Lower lobe of right lung (tissue), 2 donors: ENCODE measurements around the gene TMEM161A. TPM values are rescaled to one million over a fixed set of nuclear protein-coding genes. Genes with fewer than 3 reads are reported as not detected.

ENCODE experiments used
- ATAC-seq, 2 donors: fragments of 200-7000 bp; cut with Tn5 transposase; one replicate each; pipeline ENCODE4 v1.9.1; 2020 to 2022; ENCODE audit warnings: mild to moderate bottlenecking in 2 of 2, moderate library complexity in 2 of 2
- DNase-seq: peaks from one replicate; pipeline ENCODE4 v3.0.0-alpha.2; 2020
- H3K27ac ChIP-seq: fragments of 200-600 bp; one replicate; pipeline ENCODE4 v1.8.0; 2022
- H3K27me3 ChIP-seq: fragments of 200-600 bp; one replicate; pipeline ENCODE4 v1.8.0; 2022; ENCODE audit warnings: low read depth
- H3K36me3 ChIP-seq: fragments of 200-600 bp; one replicate; pipeline ENCODE4 v1.8.0; 2022; ENCODE audit warnings: mild to moderate bottlenecking
- H3K4me1 ChIP-seq: fragments of 200-600 bp; one replicate; pipeline ENCODE4 v1.8.0; 2022
- H3K4me3 ChIP-seq: fragments of 200-600 bp; one replicate; pipeline ENCODE4 v1.8.0; 2022; ENCODE audit warnings: mild to moderate bottlenecking
- H3K9me3 ChIP-seq: fragments of 200-600 bp; one replicate; pipeline ENCODE4 v1.8.0; 2022
- intact Hi-C: fragments of 100-400 bp; cut with DNase I; formaldehyde crosslinking; loops from one replicate; pipeline ENCODE4 v1.11.0; 2022
- total RNA-seq: library from RNA; stranded (reverse); fragmentation: NEBNext Ultra II Directional; extraction: Animal tissue kit (Norgen Biotek cat#: 25700); gene quantifications from one replicate; pipeline ENCODE4 v1.2.1, GENCODE V29; 2021
- TF ChIP-seq, protein P1 (sequence below): fragments of 200-600 bp; IDR thresholded peaks from one replicate; pipeline ENCODE4 v1.8.0; 2022; ENCODE audit warnings: antibody characterized with exemption, mild to moderate bottlenecking
- donor health status: DM: no; HTN: yes; CAD: no; lungs with severe emphysema.

TMEM161A gene
- total RNA-seq, 1 donor from 2014 or later, result 28.1 TPM

- Histone ChIP-seq H3K9me3 (no peaks in the 10 kb centered on the region), H3K36me3 (no peaks in the 10 kb centered on the region), H3K27me3 (no peaks in the 10 kb centered on the region), H3K27ac (no peak overlapping the region), H3K4me1 (peaks cover 7% of the 10 kb centered on the region), H3K4me3 (no peak overlapping the region)
- TF ChIP-seq, protein P1, sequence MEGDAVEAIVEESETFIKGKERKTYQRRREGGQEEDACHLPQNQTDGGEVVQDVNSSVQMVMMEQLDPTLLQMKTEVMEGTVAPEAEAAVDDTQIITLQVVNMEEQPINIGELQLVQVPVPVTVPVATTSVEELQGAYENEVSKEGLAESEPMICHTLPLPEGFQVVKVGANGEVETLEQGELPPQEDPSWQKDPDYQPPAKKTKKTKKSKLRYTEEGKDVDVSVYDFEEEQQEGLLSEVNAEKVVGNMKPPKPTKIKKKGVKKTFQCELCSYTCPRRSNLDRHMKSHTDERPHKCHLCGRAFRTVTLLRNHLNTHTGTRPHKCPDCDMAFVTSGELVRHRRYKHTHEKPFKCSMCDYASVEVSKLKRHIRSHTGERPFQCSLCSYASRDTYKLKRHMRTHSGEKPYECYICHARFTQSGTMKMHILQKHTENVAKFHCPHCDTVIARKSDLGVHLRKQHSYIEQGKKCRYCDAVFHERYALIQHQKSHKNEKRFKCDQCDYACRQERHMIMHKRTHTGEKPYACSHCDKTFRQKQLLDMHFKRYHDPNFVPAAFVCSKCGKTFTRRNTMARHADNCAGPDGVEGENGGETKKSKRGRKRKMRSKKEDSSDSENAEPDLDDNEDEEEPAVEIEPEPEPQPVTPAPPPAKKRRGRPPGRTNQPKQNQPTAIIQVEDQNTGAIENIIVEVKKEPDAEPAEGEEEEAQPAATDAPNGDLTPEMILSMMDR, result no peak
- ATAC-seq (no peak), DNase-seq (no peak)
- intact Hi-C loops, result no loop called here
Observed at GRCh38 chr19:19081642-19082151, 56.6 kb downstream of the TMEM161A start.

- Histone ChIP-seq H3K4me1 (peaks cover 8% of the 10 kb centered on the region), H3K27ac (no peak overlapping the region), H3K4me3 (no peak overlapping the region), H3K9me3 (no peaks in the 10 kb centered on the region), H3K27me3 (no peaks in the 10 kb centered on the region), H3K36me3 (no peaks in the 10 kb centered on the region)
- DNase-seq, result no peak
- TF ChIP-seq, protein P1, result no peak
- ATAC-seq, result no peak
- intact Hi-C loops, result no loop called here
Observed at GRCh38 chr19:19079571-19079970, 58.7 kb downstream of the TMEM161A start.

DNA sequence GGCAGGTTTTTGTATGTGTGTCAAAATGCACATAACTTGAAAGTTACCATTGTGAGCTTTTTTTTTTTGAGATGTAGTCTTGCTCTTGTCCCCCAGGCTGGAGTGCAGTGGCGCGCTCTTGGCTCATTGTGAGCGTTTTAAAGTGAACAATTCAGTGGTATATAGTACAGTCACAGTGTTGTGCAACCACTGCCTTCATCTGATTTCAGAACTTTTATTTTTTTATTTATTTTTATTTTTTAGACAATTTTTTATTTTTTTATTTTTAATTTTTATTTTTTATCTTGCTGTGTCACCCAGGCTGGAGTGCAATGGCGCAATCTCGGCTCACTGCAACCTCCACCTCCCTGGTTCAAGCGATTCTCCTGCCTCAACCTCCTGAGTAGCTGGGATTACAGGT, 59.5 kb downstream of the TMEM161A start:
- ATAC-seq, result no peak
- no peak overlapping the region for H3K4me3 ChIP-seq
- no peak for DNase-seq
- TF ChIP-seq, protein P1, result no peak
- H3K36me3 ChIP-seq, result no peaks in the 10 kb centered on the region
- no peak overlapping the region for H3K27ac ChIP-seq
- H3K4me1 ChIP-seq, result peaks cover 14% of the 10 kb centered on the region
- intact Hi-C loops, result no loop called here
- H3K9me3 ChIP-seq, result no peaks in the 10 kb centered on the region
- no peaks in the 10 kb centered on the region for H3K27me3 ChIP-seq

- H3K4me3 ChIP-seq, result no peak overlapping the region
- ATAC-seq, result peak; percentile 48 to 66
- no peaks in the 10 kb centered on the region for H3K36me3 ChIP-seq
- DNase-seq, result no peak
- no peaks in the 10 kb centered on the region for H3K27me3 ChIP-seq
- peaks cover 24% of the 10 kb centered on the region for H3K4me1 ChIP-seq
- H3K9me3 ChIP-seq, result no peaks in the 10 kb centered on the region
- H3K27ac ChIP-seq, result peak overlapping the region; percentile 31
- intact Hi-C loops, result no loop called here
- TF ChIP-seq, protein P1, result no peak
Observed at GRCh38 chr19:19077103-19077502, 61.2 kb downstream of the TMEM161A start.

DNA sequence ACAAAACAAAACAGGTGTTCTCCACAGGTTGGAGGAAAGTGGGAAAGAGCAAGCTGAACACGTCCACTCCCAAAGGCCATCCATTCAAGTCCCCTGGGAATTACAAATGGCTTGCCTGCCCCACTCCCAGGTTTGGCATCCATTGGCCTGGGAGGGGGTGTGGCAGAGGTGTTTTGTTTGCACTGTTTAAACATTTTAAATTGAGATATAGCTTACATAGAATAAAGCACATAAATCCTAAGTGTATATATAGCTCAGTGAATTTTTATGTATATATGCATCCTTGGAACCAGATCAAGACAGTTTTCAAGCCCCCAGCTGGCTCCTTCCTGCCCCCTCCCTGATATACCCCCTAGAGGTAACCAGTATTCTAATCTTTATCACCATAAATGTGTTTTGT, 61.8 kb downstream of the TMEM161A start:
- DNase-seq, result no peak
- no peak overlapping the region for H3K27ac ChIP-seq
- no peaks in the 10 kb centered on the region for H3K9me3 ChIP-seq
- peaks cover 24% of the 10 kb centered on the region for H3K4me1 ChIP-seq
- no peak overlapping the region for H3K4me3 ChIP-seq
- ATAC-seq, result no peak
- TF ChIP-seq, protein P1, result no peak
- intact Hi-C loops, result no loop called here
- no peaks in the 10 kb centered on the region for H3K36me3 ChIP-seq
- H3K27me3 ChIP-seq, result no peaks in the 10 kb centered on the region

GRCh38 chr19:19075126-19075525, 63.2 kb downstream of the TMEM161A start:
- TF ChIP-seq, protein P1, result no peak
- Histone ChIP-seq H3K9me3 (no peaks in the 10 kb centered on the region), H3K36me3 (no peaks in the 10 kb centered on the region), H3K4me1 (peaks cover 24% of the 10 kb centered on the region), H3K27me3 (no peaks in the 10 kb centered on the region), H3K4me3 (no peak overlapping the region), H3K27ac (no peak overlapping the region)
- intact Hi-C loops, result no loop called here
- no peak for ATAC-seq
- DNase-seq, result no peak
